PFSK-1 (cell line): ENCODE results near the gene PFDN6.
A peak's percentile ranks its signal among the peaks of the same experiment; 100 is the strongest.

Experiments used
- FOXP2 ChIP-seq: optimal IDR thresholded peaks from 2 replicates; pipeline ENCODE3; 2011; ENCODE audit warnings: borderline replicate concordance, control low read depth, inconsistent platforms; ENCODE audit not compliant: insufficient read depth; ENCODE audit errors: extremely low read length, extremely low read depth
- POLR2AphosphoS5 ChIP-seq: IDR thresholded peaks from 2 replicates; pipeline ENCODE4 v1.6.1; 2012; ENCODE audit warnings: low read depth, mild to moderate bottlenecking, control low read depth, low read length, moderate library complexity
- REST ChIP-seq, 2 experiments: IDR thresholded peaks; 2 replicates each; pipeline versions ENCODE4 v1.6.1 to v1.8.0; 2011 to 2012; ENCODE audit warnings: low read depth in 2 of 2, low read length in 2 of 2, control low read depth in 1 of 2, inconsistent platforms in 1 of 2, mild to moderate bottlenecking in 1 of 2, moderate library complexity in 1 of 2; ENCODE audit not compliant: insufficient read depth in 1 of 2
- SIN3A ChIP-seq: IDR thresholded peaks from 2 replicates; pipeline ENCODE4 v1.6.1; 2012; ENCODE audit warnings: mild to moderate bottlenecking, low read length, moderate library complexity, borderline replicate concordance; ENCODE audit not compliant: insufficient read depth
- TAF1 ChIP-seq: IDR thresholded peaks from 2 replicates; pipeline ENCODE4 v1.6.1; 2012; ENCODE audit warnings: low read length, control low read depth, borderline replicate concordance; ENCODE audit not compliant: insufficient read depth

Gene PFDN6

GRCh38 chr6:33271468-33272274 is 17.7 kb upstream of the PFDN6 start, which contains the start of the genes RPS18 and VPS52:
TSS of gene RPS18 (plus strand) at chr6:33272075. CDS start at chr6:33272120, 45 bp downstream.
TSS of gene VPS52 (minus strand) at chr6:33271876. CDS start at chr6:33271675, 201 bp downstream.
- TF ChIP-seq REST (IDR thresholded peaks at IDR 0.05; ENCODE audit: insufficient read depth in 1 of 2, low read depth in 2 of 2, low read length in 2 of 2), result peak; percentile 61 to 79
- TF ChIP-seq SIN3A, result no peak
- TF ChIP-seq TAF1, result peak; percentile 99
- peak; percentile 100 for TF ChIP-seq POLR2AphosphoS5

GRCh38 chr6:33272275-33273128 is 16.9 kb upstream of the PFDN6 start:
- TF ChIP-seq REST (IDR thresholded peaks at IDR 0.05; ENCODE audit: insufficient read depth in 1 of 2, low read depth in 2 of 2, low read length in 2 of 2) (no peak), POLR2AphosphoS5 (0 out of 2 replicates have a peak, but pooled peaks have one; percentile 27), FOXP2 (no peak), TAF1 (no peak), SIN3A (no peak)

- TF ChIP-seq REST (IDR thresholded peaks at IDR 0.05; ENCODE audit: insufficient read depth in 1 of 2, low read depth in 2 of 2, low read length in 2 of 2) (no peak), POLR2AphosphoS5 (peak; percentile 40; the same call in 1 of the 2 replicates), SIN3A (no peak), FOXP2 (no peak), TAF1 (no peak)
These were observed 16.1 kb upstream of the PFDN6 start for GRCh38 chr6:33273129-33273923.

GRCh38 chr6:33273924-33274902 is 15.2 kb upstream of the PFDN6 start:
- peak; percentile 15 for TF ChIP-seq POLR2AphosphoS5
- no peak for TF ChIP-seq REST (IDR thresholded peaks at IDR 0.05; ENCODE audit: insufficient read depth in 1 of 2, low read depth in 2 of 2, low read length in 2 of 2)
- TF ChIP-seq SIN3A, result no peak
- TF ChIP-seq FOXP2, result no peak
